Measurements from ENCODE around the gene LRIT2.

GRCh38 chr10:84196941-84197340 lies 28.4 kb downstream of the LRIT2 start:
- no peak for TF ChIP-seq POLR2A (IDR thresholded peaks at IDR 0.05; ENCODE audit: low read length)
- TF ChIP-seq GATA1 (IDR thresholded peaks at IDR 0.05; ENCODE audit: low read depth, low read length): no peak

Measured in erythroblast (primary cell).